Transverse colon (tissue), 3 donors: Measurements from ENCODE around the gene ALG1.
"Not testable (repeated sequence)": the region's sequence is repeated elsewhere in the genome, so short reads cannot be mapped to it uniquely, and the experiment has no call there.

Experiments used
- EP300 ChIP-seq: sonication (generic); formaldehyde crosslinking; IDR thresholded peaks from one replicate; pipeline ENCODE4 v1.6.1; 2017; ENCODE audit warnings: antibody characterized with exemption, low read depth
- POLR2A ChIP-seq: fragments of 450-650 bp; IDR thresholded peaks from one replicate; pipeline ENCODE4 v1.6.1; 2016; ENCODE audit warnings: antibody characterized with exemption, mild to moderate bottlenecking, moderate library complexity
- TF ChIP-seq, protein P1 (sequence below), 5 experiments: fragments of 200-600 bp in 3 of 5; fragments of 450-650 bp in 2 of 5; sonication (generic) in 3 of 5; IDR thresholded peaks; 1 replicate in 2 of 5; 2 replicates in 3 of 5; pipeline ENCODE4 v1.5.1; 2016 to 2017; ENCODE audit warnings: antibody characterized with exemption in 5 of 5, inconsistent platforms in 3 of 5, mild to moderate bottlenecking in 2 of 5, moderate library complexity in 1 of 5

DNA sequence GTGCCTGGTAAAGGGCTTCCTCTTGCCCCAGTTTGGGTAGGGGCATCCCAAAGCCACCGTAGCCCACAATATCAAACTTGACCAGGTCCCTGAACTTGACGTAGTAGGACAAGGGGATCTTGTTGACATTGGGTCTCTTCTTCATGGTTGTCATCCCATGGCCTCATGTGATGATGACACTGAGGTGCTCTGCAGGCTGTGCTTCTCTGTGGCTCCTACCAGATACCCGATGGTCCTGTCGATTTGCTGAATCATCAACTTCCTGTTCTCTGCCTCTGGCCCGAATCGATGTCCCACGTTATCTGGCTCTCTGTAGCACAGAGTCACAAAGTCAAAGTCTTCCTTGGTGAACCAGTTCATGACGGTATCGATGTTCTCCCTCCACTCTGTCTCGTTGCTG lies 39.3 kb downstream of the ALG1 start:
- TF ChIP-seq, protein P1, sequence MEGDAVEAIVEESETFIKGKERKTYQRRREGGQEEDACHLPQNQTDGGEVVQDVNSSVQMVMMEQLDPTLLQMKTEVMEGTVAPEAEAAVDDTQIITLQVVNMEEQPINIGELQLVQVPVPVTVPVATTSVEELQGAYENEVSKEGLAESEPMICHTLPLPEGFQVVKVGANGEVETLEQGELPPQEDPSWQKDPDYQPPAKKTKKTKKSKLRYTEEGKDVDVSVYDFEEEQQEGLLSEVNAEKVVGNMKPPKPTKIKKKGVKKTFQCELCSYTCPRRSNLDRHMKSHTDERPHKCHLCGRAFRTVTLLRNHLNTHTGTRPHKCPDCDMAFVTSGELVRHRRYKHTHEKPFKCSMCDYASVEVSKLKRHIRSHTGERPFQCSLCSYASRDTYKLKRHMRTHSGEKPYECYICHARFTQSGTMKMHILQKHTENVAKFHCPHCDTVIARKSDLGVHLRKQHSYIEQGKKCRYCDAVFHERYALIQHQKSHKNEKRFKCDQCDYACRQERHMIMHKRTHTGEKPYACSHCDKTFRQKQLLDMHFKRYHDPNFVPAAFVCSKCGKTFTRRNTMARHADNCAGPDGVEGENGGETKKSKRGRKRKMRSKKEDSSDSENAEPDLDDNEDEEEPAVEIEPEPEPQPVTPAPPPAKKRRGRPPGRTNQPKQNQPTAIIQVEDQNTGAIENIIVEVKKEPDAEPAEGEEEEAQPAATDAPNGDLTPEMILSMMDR (IDR thresholded peaks at IDR 0.05), result not testable (repeated sequence)
- TF ChIP-seq POLR2A, EP300: not testable (repeated sequence)
